Left ventricle myocardium inferior (tissue), 1 donor: Measurements from ENCODE around the gene DUSP14. TPM values are rescaled to one million over a fixed set of nuclear protein-coding genes. Genes with fewer than 3 reads are reported as not detected.

ENCODE experiments used
- DNase-seq: peaks from one replicate; pipeline ENCODE4 v3.0.0-alpha.2; 2020
- H3K27ac ChIP-seq: fragments of 200-600 bp; replicated peaks from 2 replicates; pipeline ENCODE4 v1.8.0; 2021
- H3K27me3 ChIP-seq: fragments of 200-600 bp; 2 replicates; pipeline ENCODE4 v1.8.0; 2021; ENCODE audit warnings: low read depth
- H3K36me3 ChIP-seq: fragments of 200-600 bp; 2 replicates; pipeline ENCODE4 v1.8.0; 2021
- H3K4me1 ChIP-seq: fragments of 200-600 bp; 2 replicates; pipeline ENCODE4 v1.8.0; 2021
- H3K4me3 ChIP-seq: fragments of 200-600 bp; 2 replicates; pipeline ENCODE4 v1.8.0; 2021; ENCODE audit warnings: mild to moderate bottlenecking, moderate library complexity
- H3K9me3 ChIP-seq: fragments of 200-600 bp; replicated peaks from 2 replicates; pipeline ENCODE4 v1.8.0; 2021
- CTCF ChIP-seq: fragments of 200-600 bp; IDR thresholded peaks from 2 replicates; pipeline ENCODE4 v1.8.0; 2021; ENCODE audit warnings: antibody characterized with exemption, mild to moderate bottlenecking, borderline replicate concordance
- intact Hi-C: fragments of 100-400 bp; cut with micrococcal nuclease; formaldehyde crosslinking; loops from one replicate; pipeline ENCODE4 v1.11.0; 2022
- total RNA-seq: library from RNA; stranded (reverse); fragmentation: NEBNext Ultra II Directional; extraction: Animal tissue kit (Norgen Biotek cat#: 25700); gene quantifications from one replicate; pipeline ENCODE4 v1.2.1, GENCODE V29; 2021
- donor health status: DM: no; HTN: yes; CAD: no; lungs with severe emphysema.

DUSP14 gene
- total RNA-seq, 1 donor from 2014 or later = 18.1 TPM

- intact Hi-C loops = loop anchor here (5.0 kb wide), 1 partner anchor 81 kb away; the partner anchor contains the start of genes ACACA and TADA2A
- no peak for TF ChIP-seq CTCF
- no peak for DNase-seq
- Histone ChIP-seq H3K9me3 (no peaks in the 10 kb centered on the region), H3K4me3 (peak overlapping the region; percentile 94), H3K4me1 (peaks cover 59% of the 10 kb centered on the region), H3K27me3 (no peaks in the 10 kb centered on the region), H3K27ac (peak overlapping the region; percentile 94), H3K36me3 (no peaks in the 10 kb centered on the region)
Observed at GRCh38 chr17:37488009-37488604, 1.6 kb upstream of the DUSP14 start.

GRCh38 chr17:37488607-37489196 is 989 bp upstream of the DUSP14 start:
- peak; percentile 35 for DNase-seq
- no peaks in the 10 kb centered on the region for H3K27me3 ChIP-seq
- peak overlapping the region; percentile 94 for H3K4me3 ChIP-seq
- H3K27ac ChIP-seq = peak overlapping the region; percentile 94
- intact Hi-C loops = loop anchor here (5.0 kb wide), 1 partner anchor 81 kb away; the partner anchor contains the start of genes ACACA and TADA2A
- H3K9me3 ChIP-seq = no peaks in the 10 kb centered on the region
- peaks cover 59% of the 10 kb centered on the region for H3K4me1 ChIP-seq
- TF ChIP-seq CTCF = no peak
- H3K36me3 ChIP-seq = no peaks in the 10 kb centered on the region

GRCh38 chr17:37490022-37490587 is 414 bp downstream of the DUSP14 start:
- no peaks in the 10 kb centered on the region for H3K36me3 ChIP-seq
- peak; percentile 61 for DNase-seq
- peak overlapping the region; percentile 94 for H3K4me3 ChIP-seq
- peak overlapping the region; percentile 94 for H3K27ac ChIP-seq
- H3K4me1 ChIP-seq = peaks cover 71% of the 10 kb centered on the region
- H3K27me3 ChIP-seq = no peaks in the 10 kb centered on the region
- no peaks in the 10 kb centered on the region for H3K9me3 ChIP-seq
- peak; percentile 61 for TF ChIP-seq CTCF
- intact Hi-C loops = no loop called here

- Histone ChIP-seq H3K4me3 (peak overlapping the region; percentile 94), H3K27ac (peak overlapping the region; percentile 94), H3K4me1 (peaks cover 73% of the 10 kb centered on the region), H3K9me3 (no peaks in the 10 kb centered on the region), H3K27me3 (no peaks in the 10 kb centered on the region), H3K36me3 (no peaks in the 10 kb centered on the region)
- DNase-seq = peak; percentile 26
- intact Hi-C loops = no loop called here
- no peak for TF ChIP-seq CTCF
Observed at GRCh38 chr17:37490638-37491614, 1.2 kb downstream of the DUSP14 start.

- Histone ChIP-seq H3K36me3 (no peaks in the 10 kb centered on the region), H3K4me3 (peak overlapping the region; percentile 94), H3K4me1 (peaks cover 73% of the 10 kb centered on the region), H3K27me3 (no peaks in the 10 kb centered on the region), H3K27ac (peak overlapping the region; percentile 94), H3K9me3 (no peaks in the 10 kb centered on the region)
- intact Hi-C loops = no loop called here
- no peak for DNase-seq
- TF ChIP-seq CTCF = no peak
Observed at GRCh38 chr17:37492167-37492566, 2.5 kb downstream of the DUSP14 start.
